WTC11 (cell line): ENCODE data around the gene MRPS10. TPM values are rescaled to one million over a fixed set of nuclear protein-coding genes. Genes with fewer than 3 reads are reported as not detected.

Source experiments
- ATAC-seq: fragments of 200-7000 bp; cut with Tn5 transposase; 2 replicates; pipeline ENCODE4 v1.10.0; 2021; ENCODE audit warnings: mild to moderate bottlenecking, moderate library complexity
- CTCF ChIA-PET: fragments of 300-600 bp; sonication (Branson Sonifier 250); formaldehyde crosslinking; loops from one replicate; lab custom pipeline; 2021; ENCODE audit warnings: antibody characterized with exemption; lab: Charles Lee
- POLR2A ChIA-PET: fragments of 350-600 bp; sonication (Branson Sonifier 250); formaldehyde crosslinking; loops from one replicate; lab custom pipeline; 2021; ENCODE audit warnings: antibody characterized with exemption; lab: Charles Lee
- DNase-seq: peaks from one replicate; pipeline ENCODE4 v3.0.0; 2021; ENCODE audit warnings: low spot score
- H3K27ac Mint-ChIP-seq: 2 replicates; pipeline ENCODE4 v1.8.0; 2021; ENCODE audit warnings: mixed read lengths
- H3K27me3 Mint-ChIP-seq: 2 replicates; pipeline ENCODE4 v1.8.0; 2021; ENCODE audit warnings: low read depth, mild to moderate bottlenecking, moderate library complexity, mixed read lengths
- H3K36me3 Mint-ChIP-seq: 2 replicates; pipeline ENCODE4 v1.8.0; 2021; ENCODE audit warnings: mixed read lengths
- H3K4me1 Mint-ChIP-seq: 2 replicates; pipeline ENCODE4 v1.8.0; 2022; ENCODE audit warnings: mixed read lengths
- H3K4me3 Mint-ChIP-seq: 2 replicates; pipeline ENCODE4 v1.8.0; 2021; ENCODE audit warnings: mild to moderate bottlenecking, moderate library complexity, mixed read lengths
- H3K9me3 Mint-ChIP-seq: 2 replicates; pipeline ENCODE4 v1.8.0; 2021; ENCODE audit warnings: mixed read lengths
- ARID4B ChIP-seq: sonication (generic); formaldehyde crosslinking; IDR thresholded peaks from 2 replicates; pipeline ENCODE4 v1.8.0; 2023; ENCODE audit warnings: missing genetic modification reagents, mild to moderate bottlenecking, borderline replicate concordance
- CREB1 ChIP-seq: sonication (generic); formaldehyde crosslinking; IDR thresholded peaks from 2 replicates; pipeline ENCODE4 v1.8.0; 2023; ENCODE audit warnings: mild to moderate bottlenecking, missing genetic modification reagents
- CTCF ChIP-seq: fragments of 200-600 bp; IDR thresholded peaks from 2 replicates; pipeline ENCODE4 v1.8.0; 2022; ENCODE audit warnings: antibody characterized with exemption
- ELF4 ChIP-seq: sonication (generic); formaldehyde crosslinking; IDR thresholded peaks from 2 replicates; pipeline ENCODE4 v1.8.1; 2022; ENCODE audit warnings: low read depth, mild to moderate bottlenecking, moderate library complexity, missing genetic modification reagents
- EMX1 ChIP-seq: fragments of 250-450 bp; sonication (Bioruptor Pico); IDR thresholded peaks from 2 replicates; pipeline ENCODE4 v1.8.0; 2021; ENCODE audit warnings: mild to moderate bottlenecking
- FOXJ3 ChIP-seq: sonication (generic); formaldehyde crosslinking; IDR thresholded peaks from 2 replicates; pipeline ENCODE4 v1.9.0; 2021; ENCODE audit warnings: missing genetic modification reagents, mild to moderate bottlenecking, borderline replicate concordance
- FOXK1 ChIP-seq: sonication (generic); formaldehyde crosslinking; IDR thresholded peaks from 2 replicates; pipeline ENCODE4 v1.8.0; 2022; ENCODE audit warnings: mild to moderate bottlenecking, moderate library complexity, missing genetic modification reagents
- FOXP1 ChIP-seq: sonication (generic); formaldehyde crosslinking; IDR thresholded peaks from 2 replicates; pipeline ENCODE4 v1.8.0; 2022; ENCODE audit warnings: missing genetic modification reagents, mild to moderate bottlenecking, moderate library complexity, borderline replicate concordance
- GABPB1 ChIP-seq: sonication (generic); formaldehyde crosslinking; IDR thresholded peaks from 2 replicates; pipeline ENCODE4 v1.8.1; 2023; ENCODE audit warnings: mild to moderate bottlenecking, missing genetic modification reagents
- MLX ChIP-seq: sonication (generic); formaldehyde crosslinking; IDR thresholded peaks from 2 replicates; pipeline ENCODE4 v1.8.1; 2023; ENCODE audit warnings: mild to moderate bottlenecking, missing genetic modification reagents, moderate library complexity
- NFYB ChIP-seq: sonication (generic); formaldehyde crosslinking; conservative IDR thresholded peaks from 2 replicates; pipeline ENCODE4 v1.8.0; 2022; ENCODE audit warnings: low read depth, missing genetic modification reagents
- OVOL2 ChIP-seq: fragments of 250-450 bp; sonication (Bioruptor Pico); IDR thresholded peaks from 2 replicates; pipeline ENCODE4 v1.9.0; 2021; ENCODE audit warnings: mild to moderate bottlenecking, borderline replicate concordance
- PRRX2 ChIP-seq: fragments of 250-450 bp; sonication (Bioruptor Pico); IDR thresholded peaks from 2 replicates; pipeline ENCODE4 v1.8.0; 2021; ENCODE audit warnings: mild to moderate bottlenecking
- ZNF121 ChIP-seq: sonication (generic); formaldehyde crosslinking; IDR thresholded peaks from 2 replicates; pipeline ENCODE4 v1.8.0; 2023; ENCODE audit warnings: missing genetic modification reagents
- ZNF138 ChIP-seq: sonication (generic); formaldehyde crosslinking; conservative IDR thresholded peaks from 2 replicates; pipeline ENCODE4 v1.8.1; 2022; ENCODE audit warnings: mild to moderate bottlenecking, moderate library complexity, missing genetic modification reagents
- total RNA-seq: library from RNA; stranded (reverse); gene quantifications from 3 replicates; pipeline ENCODE4 v1.2.3, GENCODE V29; 2021
- TF ChIP-seq, protein P1 (sequence below): sonication (generic); formaldehyde crosslinking; conservative IDR thresholded peaks from 2 replicates; pipeline ENCODE4 v1.8.1; 2023; ENCODE audit warnings: mild to moderate bottlenecking, low read depth, missing genetic modification reagents, moderate library complexity
- TF ChIP-seq, protein P2 (sequence below): fragments of 250-450 bp; sonication (Bioruptor Pico); IDR thresholded peaks from 2 replicates; pipeline ENCODE4 v1.9.0; 2021; ENCODE audit warnings: mild to moderate bottlenecking
- TF ChIP-seq, protein P3 (sequence below): fragments of 250-450 bp; sonication (Bioruptor Pico); IDR thresholded peaks from 2 replicates; pipeline ENCODE4 v1.9.0; 2021; ENCODE audit warnings: moderate library complexity, mild to moderate bottlenecking, inconsistent platforms, borderline replicate concordance

MRPS10 gene
- total RNA-seq, 1 experiment from 2014 or later, result 31.3 TPM

DNA sequence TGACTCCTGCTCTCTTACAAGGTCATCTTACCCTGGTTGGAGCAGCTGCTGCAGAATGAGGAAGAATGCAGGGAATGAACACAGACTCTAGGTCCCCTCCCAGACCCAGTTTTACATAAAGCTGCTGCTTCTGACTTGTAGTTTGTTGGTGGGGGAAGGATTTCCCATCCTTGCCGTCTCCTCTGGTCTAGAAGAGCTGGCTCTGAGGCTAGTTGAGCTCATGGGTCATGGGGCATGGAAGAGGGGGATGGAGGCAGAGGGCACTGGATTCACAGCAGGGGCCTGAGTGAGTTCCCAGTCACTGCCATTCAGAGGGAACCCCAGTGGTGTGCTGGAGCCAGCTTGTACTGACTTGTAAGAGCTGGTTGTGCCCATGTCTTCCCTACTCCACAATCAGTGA is 53.7 kb downstream of the MRPS10 start:
- Mint-ChIP-seq H3K27me3 (peaks cover 26% of the 10 kb centered on the region), H3K9me3 (no peaks in the 10 kb centered on the region; the same call in 1 of the 2 replicates), H3K27ac (no peak overlapping the region), H3K4me3 (no peak overlapping the region), H3K36me3 (no peaks in the 10 kb centered on the region), H3K4me1 (peaks cover 54% of the 10 kb centered on the region)
- TF ChIP-seq, protein P1, sequence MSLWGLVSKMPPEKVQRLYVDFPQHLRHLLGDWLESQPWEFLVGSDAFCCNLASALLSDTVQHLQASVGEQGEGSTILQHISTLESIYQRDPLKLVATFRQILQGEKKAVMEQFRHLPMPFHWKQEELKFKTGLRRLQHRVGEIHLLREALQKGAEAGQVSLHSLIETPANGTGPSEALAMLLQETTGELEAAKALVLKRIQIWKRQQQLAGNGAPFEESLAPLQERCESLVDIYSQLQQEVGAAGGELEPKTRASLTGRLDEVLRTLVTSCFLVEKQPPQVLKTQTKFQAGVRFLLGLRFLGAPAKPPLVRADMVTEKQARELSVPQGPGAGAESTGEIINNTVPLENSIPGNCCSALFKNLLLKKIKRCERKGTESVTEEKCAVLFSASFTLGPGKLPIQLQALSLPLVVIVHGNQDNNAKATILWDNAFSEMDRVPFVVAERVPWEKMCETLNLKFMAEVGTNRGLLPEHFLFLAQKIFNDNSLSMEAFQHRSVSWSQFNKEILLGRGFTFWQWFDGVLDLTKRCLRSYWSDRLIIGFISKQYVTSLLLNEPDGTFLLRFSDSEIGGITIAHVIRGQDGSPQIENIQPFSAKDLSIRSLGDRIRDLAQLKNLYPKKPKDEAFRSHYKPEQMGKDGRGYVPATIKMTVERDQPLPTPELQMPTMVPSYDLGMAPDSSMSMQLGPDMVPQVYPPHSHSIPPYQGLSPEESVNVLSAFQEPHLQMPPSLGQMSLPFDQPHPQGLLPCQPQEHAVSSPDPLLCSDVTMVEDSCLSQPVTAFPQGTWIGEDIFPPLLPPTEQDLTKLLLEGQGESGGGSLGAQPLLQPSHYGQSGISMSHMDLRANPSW, result no peak
- no peak for TF ChIP-seq FOXK1
- TF ChIP-seq PRRX2 (CRISPR knock-in tag), result no peak
- no peak for TF ChIP-seq ZNF138 (CRISPR knock-in tag)
- TF ChIP-seq NFYB, result no peak
- TF ChIP-seq, protein P2, sequence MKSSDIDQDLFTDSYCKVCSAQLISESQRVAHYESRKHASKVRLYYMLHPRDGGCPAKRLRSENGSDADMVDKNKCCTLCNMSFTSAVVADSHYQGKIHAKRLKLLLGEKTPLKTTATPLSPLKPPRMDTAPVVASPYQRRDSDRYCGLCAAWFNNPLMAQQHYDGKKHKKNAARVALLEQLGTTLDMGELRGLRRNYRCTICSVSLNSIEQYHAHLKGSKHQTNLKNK, result no peak
- TF ChIP-seq EMX1, result no peak
- TF ChIP-seq FOXP1 (CRISPR knock-in tag), result no peak
- TF ChIP-seq ELF4 (CRISPR knock-in tag), result no peak
- TF ChIP-seq GABPB1, result no peak
- TF ChIP-seq, protein P3, sequence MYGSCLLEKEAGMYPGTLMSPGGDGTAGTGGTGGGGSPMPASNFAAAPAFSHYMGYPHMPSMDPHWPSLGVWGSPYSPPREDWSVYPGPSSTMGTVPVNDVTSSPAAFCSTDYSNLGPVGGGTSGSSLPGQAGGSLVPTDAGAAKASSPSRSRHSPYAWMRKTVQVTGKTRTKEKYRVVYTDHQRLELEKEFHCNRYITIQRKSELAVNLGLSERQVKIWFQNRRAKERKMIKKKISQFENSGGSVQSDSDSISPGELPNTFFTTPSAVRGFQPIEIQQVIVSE (CRISPR knock-in tag), result no peak
- no peak for TF ChIP-seq MLX (CRISPR knock-in tag)
- no peak for TF ChIP-seq OVOL2 (CRISPR knock-in tag)
- no peak for TF ChIP-seq ZNF121
- no peak for TF ChIP-seq CTCF
- no peak for TF ChIP-seq FOXJ3 (CRISPR knock-in tag)
- no peak for TF ChIP-seq CREB1 (CRISPR knock-in tag)
- TF ChIP-seq ARID4B (CRISPR knock-in tag), result no peak
- POLR2A ChIA-PET, result interaction anchor here (1.1 to 1.4 kb wide), 2 partner anchors 24 to 27 kb away, joined by 4 to 8 read pairs; no protein-coding TSS in a partner anchor
- DNase-seq (no peak), ATAC-seq (no peak)
- CTCF ChIA-PET, result interaction anchor here (0.5 to 5.9 kb wide), 15 partner anchors 12 to 585 kb away, joined by 3 to 46 read pairs (median 4); partner anchors contain the start of genes C6orf132 and TAF8
